ENCODE results near the gene ATP5ME.
A peak's percentile ranks its signal among the peaks of the same experiment; 100 is the strongest.
"Not testable (repeated sequence)": the region's sequence is repeated elsewhere in the genome, so short reads cannot be mapped to it uniquely, and the experiment has no call there.

ATP5ME gene

DNA sequence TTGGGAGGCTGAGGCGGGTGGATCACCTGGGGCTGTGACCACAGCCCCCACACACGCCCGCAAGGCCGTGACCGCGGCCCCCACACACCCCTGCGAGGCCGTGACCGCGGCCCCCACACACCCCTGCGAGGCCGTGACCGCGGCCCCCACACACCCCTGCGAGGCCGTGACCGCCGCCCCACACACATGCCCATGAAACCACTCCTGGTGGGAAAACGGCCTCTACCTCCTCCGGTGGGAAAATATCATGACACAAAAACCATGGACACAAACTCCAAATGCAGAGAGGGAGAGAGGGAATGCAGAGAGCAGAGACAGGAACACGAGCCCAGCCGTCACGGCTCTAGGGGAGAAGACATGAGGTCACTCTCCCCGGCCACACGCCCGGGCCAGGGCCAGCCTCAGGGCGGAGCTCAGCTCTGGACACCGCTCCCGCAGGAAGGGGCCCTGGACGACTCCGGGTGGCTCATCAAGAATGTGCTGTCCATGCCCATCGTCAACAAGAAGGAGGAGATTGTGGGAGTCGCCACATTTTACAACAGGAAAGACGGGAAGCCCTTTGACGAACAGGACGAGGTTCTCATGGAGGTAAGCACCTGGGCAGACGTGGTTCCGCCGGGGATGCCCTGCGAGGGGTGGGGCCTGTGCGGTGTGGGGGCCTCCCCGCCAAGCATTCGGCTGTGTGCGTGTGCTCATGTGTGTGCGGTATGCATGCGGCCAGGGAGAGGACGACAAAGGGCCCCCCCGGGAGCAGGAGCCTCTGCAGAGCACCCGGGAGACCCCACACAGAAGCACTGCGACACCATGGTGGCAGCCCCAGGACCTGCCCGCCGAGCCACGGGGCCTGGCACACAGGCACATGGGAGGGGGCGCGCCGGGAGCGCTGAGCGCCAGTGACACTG, 17.4 kb downstream of the ATP5ME start:
- no peak for DNase-seq (ENCODE audit: low spot score)

DNA sequence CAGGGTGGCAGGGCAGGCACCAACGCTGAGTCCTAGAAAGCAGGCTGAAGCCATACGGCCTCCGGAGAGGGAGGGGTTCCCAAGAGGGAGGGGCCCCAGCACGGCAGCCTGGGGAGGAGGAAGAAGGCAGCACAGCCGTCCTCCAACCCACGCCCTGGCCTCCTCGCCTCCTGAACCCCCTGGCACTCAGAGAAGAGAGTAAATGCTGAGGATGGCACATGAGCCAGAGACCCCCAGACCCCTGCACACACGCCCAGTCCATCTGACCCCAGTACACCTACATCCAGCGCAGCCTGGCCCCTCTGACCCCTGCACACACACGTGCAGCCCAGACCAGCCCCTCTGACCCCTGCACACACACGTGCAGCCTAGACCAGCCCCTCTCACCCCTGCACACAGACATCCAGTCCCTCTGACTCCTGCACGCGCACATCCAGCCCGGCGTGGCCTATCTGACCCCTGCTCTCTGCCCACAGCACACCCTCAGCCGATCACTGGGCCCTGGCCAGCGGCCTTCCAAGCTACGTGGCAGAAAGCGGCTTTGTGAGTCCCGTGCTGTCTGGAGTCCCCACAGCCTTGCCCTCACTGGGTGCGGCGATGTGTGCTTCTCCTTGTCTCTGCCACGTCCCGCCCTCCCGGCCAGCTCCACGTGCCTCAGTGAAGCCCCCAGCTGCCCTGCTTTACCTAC, 18.5 kb downstream of the ATP5ME start:
- DNase-seq (ENCODE audit: low spot score) = no peak

DNA sequence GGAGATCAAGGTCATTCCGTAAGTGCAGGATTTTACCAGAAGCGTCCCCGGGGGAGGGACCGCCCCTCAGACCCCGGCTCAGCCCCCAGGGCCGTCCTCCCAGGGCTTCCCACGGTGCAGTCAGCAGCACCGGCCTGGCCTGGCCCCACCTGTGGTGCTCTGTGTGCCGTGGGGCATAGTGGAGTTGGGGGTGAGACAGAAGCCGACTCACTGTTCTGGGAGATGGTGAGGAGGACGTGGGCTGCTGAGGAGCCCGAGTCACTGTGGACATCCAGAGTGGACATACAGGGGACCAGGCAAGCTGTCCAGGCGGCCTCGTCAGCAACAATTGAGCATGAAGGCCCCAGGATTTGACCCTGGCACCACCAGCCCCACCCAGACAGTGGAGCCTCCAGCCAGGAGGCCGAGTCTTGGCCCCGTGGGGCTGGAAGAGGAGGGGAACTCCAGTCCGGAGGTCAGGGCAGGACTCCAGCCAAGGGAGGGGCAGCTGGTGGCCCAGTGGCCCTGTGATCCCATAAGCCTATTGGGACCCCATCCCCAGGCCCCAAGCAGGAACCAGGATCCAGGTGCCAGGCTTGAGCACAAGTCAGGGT, 19.1 kb downstream of the ATP5ME start:
- DNase-seq (ENCODE audit: low spot score) = no peak

DNA sequence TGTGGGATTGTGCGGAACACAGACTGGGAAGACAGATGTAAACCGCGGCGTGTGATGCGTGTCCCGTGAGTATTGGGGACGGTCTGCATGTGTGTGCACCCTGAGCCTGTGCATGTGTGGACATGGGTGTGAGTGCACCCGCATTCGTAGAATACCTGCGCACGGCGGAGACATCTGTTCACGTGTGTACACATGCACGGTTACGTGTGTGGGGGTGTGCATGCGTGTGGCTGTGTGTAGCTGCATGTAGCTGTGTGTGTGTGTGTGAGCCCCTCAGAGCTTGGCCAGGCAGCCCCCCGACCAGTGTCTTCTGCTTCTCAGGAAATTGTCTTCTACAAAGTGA, 19.6 kb downstream of the ATP5ME start:
- DNase-seq (ENCODE audit: low spot score) = no peak

DNA sequence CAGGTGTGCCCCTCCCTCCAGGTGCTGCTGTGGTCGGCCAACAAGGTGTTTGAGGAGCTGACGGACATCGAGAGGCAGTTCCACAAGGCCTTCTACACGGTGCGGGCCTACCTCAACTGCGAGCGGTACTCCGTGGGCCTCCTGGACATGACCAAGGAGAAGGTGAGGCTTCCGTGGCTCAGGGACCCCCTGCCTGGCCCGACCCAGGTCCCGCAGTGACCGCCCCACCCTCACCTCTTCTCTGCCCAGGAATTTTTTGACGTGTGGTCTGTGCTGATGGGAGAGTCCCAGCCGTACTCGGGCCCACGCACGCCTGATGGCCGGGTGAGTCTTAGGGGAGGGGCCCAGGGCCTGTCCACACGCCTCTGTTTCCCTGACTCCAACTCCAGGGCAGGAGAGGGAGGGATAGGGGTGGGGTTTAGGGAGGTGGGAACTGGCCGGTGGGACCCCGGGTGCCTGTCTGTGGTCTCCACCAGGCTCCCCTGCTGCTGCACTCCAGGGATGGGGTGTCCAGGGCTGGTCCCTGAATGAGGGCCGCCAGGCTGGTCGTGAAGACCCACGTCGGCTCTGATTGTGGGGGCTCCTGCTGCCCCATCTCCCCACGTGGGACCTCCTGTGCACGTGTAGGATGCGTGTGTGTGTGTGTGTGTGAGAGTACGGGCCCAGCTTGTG, 20.1 kb downstream of the ATP5ME start:
- DNase-seq (ENCODE audit: low spot score) = no peak

DNA sequence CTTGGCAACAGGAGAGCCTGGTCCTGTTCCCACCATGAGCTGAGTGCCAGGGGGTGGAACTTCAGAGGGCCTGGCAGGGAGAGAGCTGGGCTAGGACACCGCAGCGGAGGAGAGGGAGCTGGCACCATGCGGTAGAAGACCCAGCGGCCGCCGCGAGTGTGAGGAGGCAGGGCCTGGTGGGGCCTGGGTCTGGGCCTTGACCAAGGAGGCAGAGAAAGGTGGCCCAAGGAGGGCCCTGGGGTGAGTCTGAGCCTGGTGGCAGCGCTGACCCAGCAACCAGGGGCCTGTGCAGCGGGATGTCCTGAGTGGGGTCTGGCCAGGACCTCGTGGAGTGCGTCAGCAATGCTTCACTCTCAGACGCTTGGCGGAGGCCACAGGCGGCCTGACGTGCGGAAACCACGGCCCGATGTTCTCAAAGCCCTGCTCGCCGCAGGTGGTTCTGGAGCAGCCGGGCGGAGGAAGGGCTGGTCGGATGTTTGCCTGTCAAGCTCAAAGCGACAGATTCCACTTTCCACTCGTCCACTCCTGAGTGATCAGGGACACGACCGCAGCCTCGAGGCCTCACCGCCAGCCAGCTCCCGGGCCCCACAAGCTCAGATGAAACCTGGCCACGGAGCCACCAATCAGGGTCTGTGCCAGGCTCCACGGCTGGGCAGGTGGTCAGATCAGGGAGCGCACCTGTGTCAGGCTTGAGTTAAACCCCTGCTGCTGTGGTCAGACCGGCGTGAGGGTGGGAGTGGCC, 20.8 kb downstream of the ATP5ME start:
- DNase-seq (ENCODE audit: low spot score) = no peak

DNA sequence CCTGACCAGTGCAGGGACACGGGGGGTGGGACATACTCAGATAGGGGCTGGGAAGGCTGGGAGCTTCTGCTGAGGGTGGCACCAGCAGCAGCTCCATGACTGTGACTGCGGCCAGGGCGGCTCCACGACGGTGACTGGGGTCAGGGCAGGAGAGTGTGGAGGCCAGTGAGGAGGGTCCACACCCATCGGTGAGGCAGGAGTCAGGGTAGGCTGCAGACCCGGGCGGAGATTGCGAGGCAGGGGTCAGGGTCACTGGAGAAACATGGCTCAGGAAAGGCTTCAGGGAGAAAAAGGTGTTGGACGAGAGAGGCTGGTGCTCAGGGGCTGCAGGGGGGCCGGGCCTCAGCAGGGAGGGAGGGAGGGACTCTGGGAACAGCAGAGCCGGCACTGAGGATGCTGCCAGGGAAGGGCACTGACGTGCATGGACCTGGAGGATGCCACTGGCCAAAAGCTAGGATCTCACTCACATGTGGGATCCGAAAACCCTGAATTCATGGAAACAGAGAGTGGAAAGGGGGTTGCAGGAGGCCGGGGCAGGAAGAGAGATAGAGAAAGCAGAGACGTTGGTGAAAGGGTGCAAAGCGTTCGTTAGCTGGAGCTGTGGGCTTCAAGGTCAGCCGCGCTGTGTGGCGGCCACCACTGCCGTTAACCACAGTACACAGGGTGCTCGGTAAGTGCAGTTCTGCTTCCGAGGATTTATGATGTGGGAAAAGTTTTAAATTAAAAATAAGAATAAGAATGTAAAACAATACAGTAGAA, 22.0 kb downstream of the ATP5ME start:
- no peak for DNase-seq (ENCODE audit: low spot score)

DNA sequence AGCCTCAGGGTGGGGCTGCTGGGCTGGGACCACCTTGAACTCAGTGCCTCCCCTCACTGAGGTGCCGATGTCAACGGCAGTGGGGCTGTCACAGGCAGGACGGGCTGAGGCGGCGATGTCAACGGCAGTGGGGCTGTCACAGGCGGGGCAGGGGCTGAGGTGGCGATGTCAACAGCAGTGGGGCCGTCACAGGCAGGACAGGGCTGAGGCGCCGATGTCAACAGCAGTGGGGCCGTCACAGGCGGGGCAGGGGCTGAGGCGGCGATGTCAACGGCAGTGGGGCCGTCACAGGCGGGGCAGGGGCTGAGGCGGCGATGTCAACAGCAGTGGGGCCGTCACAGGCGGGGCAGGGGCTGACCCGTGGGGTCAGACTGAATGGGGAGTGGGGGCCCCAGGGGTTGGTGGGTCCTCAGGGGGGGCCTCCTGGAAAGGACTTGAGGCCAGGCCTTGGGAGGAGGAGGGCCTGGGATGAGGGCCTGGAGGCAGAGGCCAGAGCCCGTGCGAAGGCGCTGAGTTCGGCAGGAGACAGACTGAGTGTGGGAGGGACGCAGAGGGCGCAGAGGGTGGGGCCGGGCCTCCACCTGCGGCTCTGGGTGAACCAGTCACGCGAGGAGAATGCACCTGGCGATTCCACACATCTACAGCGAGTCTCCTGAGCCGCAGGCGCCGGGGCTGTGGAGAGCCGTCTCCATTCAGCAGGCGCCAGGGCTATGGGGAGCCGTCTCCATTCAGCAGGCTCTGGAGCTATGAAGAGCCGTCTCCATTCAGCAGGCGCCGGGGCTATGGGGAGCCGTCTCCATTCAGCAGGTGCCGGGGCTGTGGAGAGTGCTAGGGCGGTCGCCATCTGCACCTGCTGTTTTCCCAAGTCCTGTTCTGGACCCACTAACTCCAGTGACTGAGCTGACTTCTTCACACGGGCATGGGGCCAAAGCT, 22.9 kb downstream of the ATP5ME start:
- DNase-seq (ENCODE audit: low spot score) = no peak

DNA sequence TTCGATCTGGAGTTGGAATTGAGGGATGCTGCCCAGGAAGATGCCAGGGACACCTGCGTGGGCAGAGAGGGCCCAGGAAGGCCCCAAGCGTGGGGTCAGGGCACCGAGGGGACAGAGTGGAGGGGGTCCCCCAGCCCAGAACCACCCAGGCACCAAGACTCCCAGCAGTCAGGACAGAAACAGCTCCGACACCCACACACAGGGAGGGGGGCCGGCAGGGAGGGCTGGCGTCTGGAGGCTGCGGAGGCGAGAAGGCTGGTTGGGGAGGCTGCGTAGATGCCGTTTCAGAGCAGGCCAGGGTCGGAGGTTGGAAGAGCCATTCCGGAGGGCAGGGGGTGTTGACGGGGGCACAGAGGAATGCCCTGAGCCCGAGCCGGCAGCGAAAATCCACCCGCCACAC, 23.6 kb downstream of the ATP5ME start:
- DNase-seq (ENCODE audit: low spot score) = no peak

DNA sequence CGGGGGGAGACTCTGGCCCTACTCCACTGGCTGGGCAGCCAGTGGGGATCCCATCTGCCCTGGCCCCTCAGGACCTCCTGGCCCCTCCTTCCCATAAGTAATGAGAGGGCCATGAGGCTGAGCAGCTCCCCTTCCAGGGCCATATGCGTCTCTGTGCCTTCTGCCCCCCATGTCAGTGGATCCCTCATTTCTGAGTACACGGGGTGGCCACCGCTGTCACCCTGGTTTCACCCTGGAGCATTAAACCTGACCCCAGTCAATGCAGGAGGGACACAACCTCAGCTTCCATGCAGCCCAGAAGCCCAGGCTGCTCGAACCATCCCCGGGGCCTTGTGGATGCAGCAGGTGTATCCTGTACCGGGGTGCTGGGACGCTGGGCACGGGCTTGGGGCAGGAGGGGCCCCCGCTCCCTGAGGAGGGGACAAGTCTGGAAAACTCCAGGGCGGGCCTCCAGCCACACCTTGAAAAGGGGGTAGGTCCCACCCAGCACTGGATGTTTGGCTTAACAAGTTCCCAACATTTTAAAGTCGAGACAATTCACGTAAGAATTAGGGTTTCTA, 24.2 kb downstream of the ATP5ME start:
- DNase-seq (ENCODE audit: low spot score) = no peak

DNA sequence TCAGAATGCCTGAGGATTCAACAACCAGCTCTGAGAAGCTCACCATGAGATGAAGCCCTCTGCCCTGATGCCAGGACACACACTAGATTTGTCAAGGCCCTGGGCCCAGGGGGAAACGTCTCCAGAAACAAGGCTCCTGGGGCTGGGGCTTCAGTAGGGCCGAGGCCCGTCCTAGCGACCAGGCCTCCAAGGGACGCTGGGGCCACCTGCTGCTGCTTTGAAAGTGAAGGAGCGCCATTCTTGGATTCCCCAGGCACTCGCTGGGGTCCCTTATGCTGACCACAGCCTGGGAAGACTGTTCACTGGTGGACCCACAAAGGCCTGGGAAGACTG, 24.8 kb downstream of the ATP5ME start:
- no peak for DNase-seq (ENCODE audit: low spot score)

DNA sequence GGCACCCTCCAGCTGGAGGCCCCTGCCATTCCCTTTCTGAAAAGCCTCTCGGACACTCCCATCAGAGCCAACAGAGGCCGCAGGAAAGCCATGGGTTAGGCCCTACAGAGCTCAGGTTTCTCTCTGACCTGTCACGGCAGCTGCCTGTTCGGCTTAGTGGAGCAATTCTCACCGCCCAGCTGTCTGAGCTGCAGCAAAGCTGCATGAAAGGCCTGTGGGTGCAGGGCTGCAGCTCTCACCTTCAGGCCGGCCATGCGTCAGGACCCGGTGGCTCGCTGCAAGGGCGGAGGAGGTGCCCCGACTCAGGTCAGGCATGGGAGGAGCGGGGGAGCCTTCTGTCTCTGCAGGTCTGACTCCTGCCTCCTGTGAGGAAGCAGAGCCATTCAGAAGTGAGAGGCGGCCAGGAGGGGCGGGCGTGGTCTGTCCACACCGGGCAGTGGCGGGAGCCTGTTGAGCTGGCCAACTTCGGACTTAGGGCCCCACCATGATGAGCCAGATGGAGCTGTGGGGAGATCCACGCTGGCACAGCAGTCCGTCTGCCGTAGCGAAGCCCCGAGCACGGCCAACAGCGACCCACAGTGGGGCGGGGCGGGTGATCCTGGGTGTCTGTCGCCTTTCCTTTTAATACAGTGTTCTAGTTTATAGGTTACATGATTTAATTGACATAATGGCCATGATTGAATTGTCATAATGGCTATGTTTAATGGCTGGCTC, 25.3 kb downstream of the ATP5ME start:
- no peak for DNase-seq (ENCODE audit: low spot score)

DNA sequence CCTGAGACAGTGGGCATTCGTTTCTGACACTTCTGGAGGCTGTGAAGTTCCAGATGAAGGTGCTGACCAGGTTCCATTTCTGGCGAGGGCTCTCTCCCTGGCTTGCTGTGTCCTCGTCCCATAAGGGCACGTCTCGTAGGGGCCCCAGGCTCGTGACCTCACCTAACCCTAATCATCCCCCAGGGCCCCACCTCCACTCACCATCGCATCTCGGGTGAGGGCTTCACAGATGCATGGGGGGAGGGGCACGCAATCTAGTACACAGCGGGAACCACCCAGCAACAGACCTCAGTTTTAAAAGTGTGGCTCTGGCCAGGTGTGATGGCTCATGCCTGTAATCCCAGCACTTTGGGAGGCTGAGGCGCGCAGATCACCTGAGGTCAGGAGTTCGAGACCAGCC, 26.6 kb downstream of the ATP5ME start:
- DNase-seq (ENCODE audit: low spot score) = no peak

DNA sequence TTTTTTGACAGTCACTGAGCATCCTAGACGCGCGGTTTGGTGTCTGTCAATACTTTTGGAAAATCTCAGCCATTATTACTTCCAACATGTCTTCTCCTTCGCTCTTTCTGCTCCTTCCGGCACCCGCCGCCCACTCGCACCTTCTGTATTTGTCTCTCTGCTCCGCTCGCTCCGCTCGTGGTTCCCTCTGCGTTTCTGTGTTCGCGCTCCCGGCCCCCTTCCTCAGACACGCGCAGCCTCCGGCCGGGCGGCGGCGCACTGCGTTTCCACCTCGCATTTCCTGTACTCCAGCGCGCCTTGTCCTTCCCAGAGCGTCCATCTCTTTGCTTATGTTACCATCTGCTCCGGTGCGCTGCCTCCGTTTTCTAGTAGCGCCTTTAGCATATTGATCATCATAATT, 27.6 kb downstream of the ATP5ME start:
- DNase-seq (ENCODE audit: low spot score) = no peak

DNA sequence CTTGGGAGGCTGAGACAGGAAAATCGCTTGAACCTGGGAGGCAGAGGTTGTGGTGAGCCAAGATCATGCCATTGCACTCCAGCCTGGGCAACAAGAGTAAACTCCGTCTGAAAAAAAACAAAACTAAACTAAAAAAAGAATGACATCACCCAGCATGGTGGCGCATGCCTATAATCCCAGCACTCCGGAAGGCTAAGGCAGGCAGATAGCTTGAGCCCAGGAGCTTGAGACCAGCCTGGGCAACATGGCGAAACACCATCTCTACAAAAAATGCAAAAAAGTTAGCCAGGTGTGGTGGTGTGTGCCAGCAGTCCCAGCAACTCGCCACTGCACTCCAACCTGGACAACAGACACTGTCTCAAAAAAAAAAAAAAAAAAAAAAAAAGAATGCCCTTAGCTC, 31.7 kb downstream of the ATP5ME start:
- not testable (repeated sequence) for DNase-seq (ENCODE audit: low spot score)

DNA sequence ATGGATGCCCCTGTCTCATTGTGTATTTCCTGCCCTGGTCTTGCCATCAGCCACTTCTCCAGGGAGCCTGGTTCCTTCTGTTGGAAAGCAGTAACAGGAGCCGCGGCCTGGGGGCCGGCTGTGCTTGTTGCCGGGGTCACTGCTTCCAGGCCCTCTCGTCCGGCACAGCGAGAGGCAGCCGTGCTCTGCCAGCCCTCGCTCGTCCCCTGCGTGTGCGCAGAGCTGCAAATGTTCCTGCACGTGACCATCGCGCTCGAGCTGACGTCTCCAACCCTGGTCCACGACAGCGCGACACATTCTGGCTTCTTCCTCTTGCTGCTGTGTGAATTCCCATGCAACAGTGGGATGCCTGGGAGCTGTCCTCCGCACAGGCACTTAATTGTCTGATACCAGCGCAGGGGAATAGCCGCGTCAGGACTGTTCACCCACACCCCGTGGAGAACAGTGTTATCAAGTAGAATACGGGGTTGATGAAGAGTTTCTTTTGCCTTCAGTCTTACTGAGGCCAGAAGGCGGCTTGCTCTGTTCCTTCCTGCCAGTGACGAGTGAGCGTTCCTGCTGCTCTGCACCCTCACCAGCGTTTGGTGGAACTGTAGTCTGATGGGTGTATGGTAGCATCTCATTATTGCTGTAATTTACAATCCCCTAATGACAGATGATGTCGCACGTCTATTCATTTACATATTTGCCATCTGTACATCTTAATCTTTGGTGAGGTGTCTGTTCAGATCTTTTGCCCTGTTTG, 36.4 kb downstream of the ATP5ME start:
- peak; percentile 79 for DNase-seq (ENCODE audit: low spot score)

DNA sequence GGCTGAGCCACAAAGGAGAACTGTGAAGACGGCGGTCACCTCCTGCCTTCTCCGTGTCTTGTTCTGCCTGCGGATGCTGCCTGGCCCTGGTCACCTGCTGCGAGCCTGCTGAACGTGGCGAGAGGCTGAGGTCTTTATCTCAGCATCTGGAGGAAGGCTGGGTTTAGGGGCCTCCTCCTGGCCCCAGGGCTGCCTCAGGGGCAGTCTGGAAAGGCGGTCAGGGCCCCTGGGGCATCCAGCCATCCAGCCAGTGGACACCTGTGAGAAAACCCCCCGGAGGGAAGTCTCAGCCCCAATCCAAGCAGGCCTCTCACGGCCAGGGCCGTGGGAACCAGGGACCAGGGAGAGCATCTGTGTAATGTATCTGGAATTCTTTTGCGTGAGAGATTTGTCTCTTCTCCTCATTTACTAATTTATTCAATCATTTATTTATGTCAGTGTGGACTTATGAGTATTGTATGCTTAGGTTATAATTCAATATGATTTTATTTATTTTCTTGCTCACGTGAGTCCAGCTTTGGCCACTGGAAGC, 37.4 kb downstream of the ATP5ME start:
- no peak for DNase-seq (ENCODE audit: low spot score)

Data from cerebellar cortex (tissue), 1 donor.